Tibial nerve (tissue), 4 donors: ENCODE measurements around the gene ALDH4A1.

Source experiments
- CTCF ChIP-seq, 5 experiments: fragments of 200-600 bp in 3 of 5; fragments of 450-650 bp in 2 of 5; sonication (generic) in 3 of 5; IDR thresholded peaks; one replicate each; pipeline ENCODE4 v1.5.1; 2016 to 2019; ENCODE audit warnings: antibody characterized with exemption in 5 of 5, mild to moderate bottlenecking in 3 of 5, moderate library complexity in 2 of 5
- EP300 ChIP-seq, 2 donors: sonication (generic); formaldehyde crosslinking; IDR thresholded peaks; one replicate each; pipeline ENCODE4 v1.6.1; 2017; ENCODE audit warnings: antibody characterized with exemption in 2 of 2, mild to moderate bottlenecking in 1 of 2
- POLR2A ChIP-seq, 2 donors: fragments of 450-650 bp; IDR thresholded peaks; one replicate each; pipeline ENCODE4 v1.6.1; 2017; ENCODE audit warnings: antibody characterized with exemption in 2 of 2, mild to moderate bottlenecking in 2 of 2, moderate library complexity in 2 of 2

- TF ChIP-seq CTCF (IDR thresholded peaks at IDR 0.05) = no peak
- no peak for TF ChIP-seq POLR2A (IDR thresholded peaks at IDR 0.05)
- no peak for TF ChIP-seq EP300 (IDR thresholded peaks at IDR 0.05)
Observed at GRCh38 chr1:18951416-18951815, 49.1 kb upstream of the ALDH4A1 start.
